ENCODE measurements around the gene CACNA2D4.

CACNA2D4 gene

DNA sequence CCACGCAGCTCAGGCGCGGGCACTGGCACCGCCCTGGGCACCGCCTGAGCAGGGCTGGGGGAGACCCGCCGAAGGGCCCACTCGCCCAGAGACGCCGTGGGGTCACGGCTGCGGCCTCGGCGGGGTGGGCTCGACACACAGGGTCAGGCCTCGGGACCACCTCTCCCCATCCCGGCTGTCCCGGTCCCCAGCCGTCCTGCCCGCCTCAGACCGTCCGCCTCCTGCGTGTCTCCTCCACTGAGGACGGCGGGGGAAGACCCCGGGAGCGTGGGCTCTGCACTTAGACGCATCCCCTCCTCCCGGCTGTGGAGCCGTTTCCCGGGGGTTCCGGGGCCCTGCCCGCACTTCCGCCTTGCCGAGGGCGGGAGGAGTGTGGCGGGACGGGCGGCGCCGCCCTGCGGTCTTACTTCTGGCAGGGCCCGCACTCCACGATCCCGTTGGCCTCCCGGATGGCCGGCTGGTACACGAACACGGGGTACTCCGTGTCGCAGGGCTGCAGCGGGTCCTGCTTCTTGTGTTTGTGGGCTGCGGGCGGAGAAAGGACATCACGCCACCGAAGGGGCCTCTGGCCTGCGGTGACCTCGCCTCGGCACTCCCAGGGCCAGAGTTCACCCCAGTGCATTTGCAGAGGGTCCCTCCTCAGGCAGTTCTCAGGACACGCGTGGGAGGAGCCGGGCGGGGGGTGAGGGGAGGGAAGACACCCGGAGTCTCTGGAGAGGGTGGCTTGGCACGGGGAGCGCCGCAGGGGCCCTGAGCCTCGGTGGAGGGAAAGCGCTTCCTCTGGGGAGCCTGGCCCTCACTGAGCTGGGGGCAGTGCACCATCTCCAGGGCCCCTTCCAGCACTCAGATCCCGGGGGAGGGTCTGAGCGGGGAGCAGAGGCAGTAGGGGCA is 121.2 kb downstream of the CACNA2D4 start:
- Histone ChIP-seq H3K27me3 (ENCODE audit: insufficient read depth, poor library complexity, severe bottlenecking) (no peaks in the 10 kb centered on the region), H3K4me3 (replicated peaks; ENCODE audit: insufficient read depth, low read length) (peak overlapping the region; percentile 49), H3K27ac (replicated peaks) (peak overlapping the region; percentile 96)
- TF ChIP-seq REST (IDR thresholded peaks at IDR 0.05; ENCODE audit: insufficient replicate concordance, low read depth) (peak; percentile 61), GABPA (IDR thresholded peaks at IDR 0.05; ENCODE audit: low read depth) (peak; percentile 67), POLR2AphosphoS5 (IDR thresholded peaks at IDR 0.05; ENCODE audit: low read depth) (peak; percentile 90; the same call in 1 of the 2 replicates), SPI1 (IDR thresholded peaks at IDR 0.05; ENCODE audit: borderline replicate concordance, low read depth) (peak; percentile 78)
- TF ChIP-seq, protein P1, sequence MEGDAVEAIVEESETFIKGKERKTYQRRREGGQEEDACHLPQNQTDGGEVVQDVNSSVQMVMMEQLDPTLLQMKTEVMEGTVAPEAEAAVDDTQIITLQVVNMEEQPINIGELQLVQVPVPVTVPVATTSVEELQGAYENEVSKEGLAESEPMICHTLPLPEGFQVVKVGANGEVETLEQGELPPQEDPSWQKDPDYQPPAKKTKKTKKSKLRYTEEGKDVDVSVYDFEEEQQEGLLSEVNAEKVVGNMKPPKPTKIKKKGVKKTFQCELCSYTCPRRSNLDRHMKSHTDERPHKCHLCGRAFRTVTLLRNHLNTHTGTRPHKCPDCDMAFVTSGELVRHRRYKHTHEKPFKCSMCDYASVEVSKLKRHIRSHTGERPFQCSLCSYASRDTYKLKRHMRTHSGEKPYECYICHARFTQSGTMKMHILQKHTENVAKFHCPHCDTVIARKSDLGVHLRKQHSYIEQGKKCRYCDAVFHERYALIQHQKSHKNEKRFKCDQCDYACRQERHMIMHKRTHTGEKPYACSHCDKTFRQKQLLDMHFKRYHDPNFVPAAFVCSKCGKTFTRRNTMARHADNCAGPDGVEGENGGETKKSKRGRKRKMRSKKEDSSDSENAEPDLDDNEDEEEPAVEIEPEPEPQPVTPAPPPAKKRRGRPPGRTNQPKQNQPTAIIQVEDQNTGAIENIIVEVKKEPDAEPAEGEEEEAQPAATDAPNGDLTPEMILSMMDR (IDR thresholded peaks at IDR 0.05; ENCODE audit: insufficient read depth, low read length) = no peak
- peak; percentile 74 to 79 for DNase-seq (ENCODE audit: low read depth in 1 of 2, low spot score in 1 of 2)

- H3K4me3 ChIP-seq (replicated peaks; ENCODE audit: insufficient read depth, low read length) = peak overlapping the region; percentile 49
- H3K27me3 ChIP-seq (ENCODE audit: insufficient read depth, poor library complexity, severe bottlenecking) = no peaks in the 10 kb centered on the region
- TF ChIP-seq GABPA (IDR thresholded peaks at IDR 0.05; ENCODE audit: low read depth) = no peak
- no peak for TF ChIP-seq POLR2AphosphoS5 (IDR thresholded peaks at IDR 0.05; ENCODE audit: low read depth)
- TF ChIP-seq, protein P1 (IDR thresholded peaks at IDR 0.05; ENCODE audit: insufficient read depth, low read length) = no peak
- no peak for TF ChIP-seq SPI1 (IDR thresholded peaks at IDR 0.05; ENCODE audit: borderline replicate concordance, low read depth)
- TF ChIP-seq REST (IDR thresholded peaks at IDR 0.05; ENCODE audit: insufficient replicate concordance, low read depth) = no peak
- peak overlapping the region; percentile 96 for H3K27ac ChIP-seq (replicated peaks)
- DNase-seq (ENCODE audit: low read depth in 1 of 2, low spot score in 1 of 2) = peak in 1 of 2 experiments; percentile 72
Observed at GRCh38 chr12:1796515-1797010, 121.9 kb downstream of the CACNA2D4 start.

- DNase-seq (ENCODE audit: low read depth in 1 of 2, low spot score in 1 of 2) = peak; percentile 92 to 94
- peak overlapping the region; percentile 96 for H3K27ac ChIP-seq (replicated peaks)
- no peaks in the 10 kb centered on the region for H3K27me3 ChIP-seq (ENCODE audit: insufficient read depth, poor library complexity, severe bottlenecking)
- H3K4me3 ChIP-seq (replicated peaks; ENCODE audit: insufficient read depth, low read length) = peak overlapping the region; percentile 49
- TF ChIP-seq SPI1 (IDR thresholded peaks at IDR 0.05; ENCODE audit: borderline replicate concordance, low read depth) (no peak), POLR2AphosphoS5 (IDR thresholded peaks at IDR 0.05; ENCODE audit: low read depth) (peak; percentile 91)
- TF ChIP-seq, protein P1 (IDR thresholded peaks at IDR 0.05; ENCODE audit: insufficient read depth, low read length) = peak; percentile 88
Observed at GRCh38 chr12:1795785-1796514, 122.5 kb downstream of the CACNA2D4 start.
